Measurements from ENCODE around the gene TUBB4A. TPM values are rescaled to one million over a fixed set of nuclear protein-coding genes. Genes with fewer than 3 reads are reported as not detected.

Gene TUBB4A
- total and polyA plus RNA-seq, 4 donors, result 0.05 to 2.1 (median 0.18) TPM

GRCh38 chr19:6518145-6518911 lies 16.2 kb upstream of the TUBB4A start:
- no peak overlapping the region for H3K27ac ChIP-seq (ENCODE audit: low read depth in 1 of 2, low read length in 1 of 2)
- H3K4me3 ChIP-seq, result no peak overlapping the region
- no peaks in the 10 kb centered on the region for H3K36me3 ChIP-seq (ENCODE audit: control insufficient read depth in 4 of 4, insufficient read depth in 4 of 4, low read length in 4 of 4)
- H3K27me3 ChIP-seq (ENCODE audit: control insufficient read depth in 3 of 3, insufficient read depth in 3 of 3, low read length in 2 of 3), result no peaks in the 10 kb centered on the region
- H3K9ac ChIP-seq (ENCODE audit: insufficient read depth in 1 of 2, low read length in 2 of 2), result no peak overlapping the region
- TF ChIP-seq CTCF (IDR thresholded peaks at IDR 0.05; ENCODE audit: control extremely low read depth, extremely low read depth), result no peak
- no peak for ATAC-seq (ENCODE audit: insufficient read depth, low FRiP score)
- DNase-seq, result no peak
- peaks cover 0 to 8% (median 2%) of the 10 kb centered on the region in 5 donors for H3K4me1 ChIP-seq (ENCODE audit: control insufficient read depth in 5 of 5, insufficient read depth in 5 of 5, low read length in 5 of 5)
- no peaks in the 10 kb centered on the region for H3K9me3 ChIP-seq (ENCODE audit: control insufficient read depth in 4 of 4, insufficient read depth in 3 of 4, low read length in 3 of 4)
- 36 to 40% methylated on average over 14 of the region's 14 CpGs for WGBS, 2 donors

GRCh38 chr19:6516659-6517291 lies 14.7 kb upstream of the TUBB4A start:
- Histone ChIP-seq H3K36me3 (ENCODE audit: control insufficient read depth in 4 of 4, insufficient read depth in 4 of 4, low read length in 4 of 4) (no peaks in the 10 kb centered on the region), H3K27ac (ENCODE audit: low read depth in 1 of 2, low read length in 1 of 2) (peak overlapping the region in 1 of 2 donors; percentile 83), H3K27me3 (ENCODE audit: control insufficient read depth in 3 of 3, insufficient read depth in 3 of 3, low read length in 2 of 3) (no peaks in the 10 kb centered on the region), H3K4me1 (ENCODE audit: control insufficient read depth in 5 of 5, insufficient read depth in 5 of 5, low read length in 5 of 5) (peaks cover 0 to 8% (median 2%) of the 10 kb centered on the region in 5 donors), H3K9me3 (ENCODE audit: control insufficient read depth in 4 of 4, insufficient read depth in 3 of 4, low read length in 3 of 4) (no peaks in the 10 kb centered on the region), H3K9ac (ENCODE audit: insufficient read depth in 1 of 2, low read length in 2 of 2) (peak overlapping the region in 1 of 2 donors; percentile 53), H3K4me3 (peak overlapping the region; percentile 54)
- 0 to 1% methylated on average over 38 of the region's 38 CpGs for WGBS, 2 donors
- DNase-seq (peak; percentile 91 to 93 (median 91)), ATAC-seq (ENCODE audit: insufficient read depth, low FRiP score) (peak; percentile 85)
- peak; percentile 96 for TF ChIP-seq CTCF (IDR thresholded peaks at IDR 0.05; ENCODE audit: control extremely low read depth, extremely low read depth)

GRCh38 chr19:6516018-6516658 lies 14.0 kb upstream of the TUBB4A start:
- Histone ChIP-seq H3K4me1 (ENCODE audit: control insufficient read depth in 5 of 5, insufficient read depth in 5 of 5, low read length in 5 of 5) (peaks cover 0 to 8% (median 2%) of the 10 kb centered on the region in 5 donors), H3K36me3 (ENCODE audit: control insufficient read depth in 4 of 4, insufficient read depth in 4 of 4, low read length in 4 of 4) (no peaks in the 10 kb centered on the region), H3K4me3 (peak overlapping the region; percentile 54), H3K9ac (ENCODE audit: insufficient read depth in 1 of 2, low read length in 2 of 2) (peak overlapping the region in 1 of 2 donors; percentile 53), H3K9me3 (ENCODE audit: control insufficient read depth in 4 of 4, insufficient read depth in 3 of 4, low read length in 3 of 4) (no peaks in the 10 kb centered on the region), H3K27me3 (ENCODE audit: control insufficient read depth in 3 of 3, insufficient read depth in 3 of 3, low read length in 2 of 3) (no peaks in the 10 kb centered on the region), H3K27ac (ENCODE audit: low read depth in 1 of 2, low read length in 1 of 2) (peak overlapping the region in 1 of 2 donors; percentile 83)
- peak; percentile 87 for ATAC-seq (ENCODE audit: insufficient read depth, low FRiP score)
- DNase-seq, result peak; percentile 93 to 95 (median 94)
- no peak for TF ChIP-seq CTCF (IDR thresholded peaks at IDR 0.05; ENCODE audit: control extremely low read depth, extremely low read depth)
- WGBS, 2 donors, result 0 to 1% methylated on average over 24 to 26 of the region's 26 CpGs
